CD8-positive, alpha-beta memory T cell (primary cell): ENCODE data around the gene SLFN13. TPM values are rescaled to one million over a fixed set of nuclear protein-coding genes. Genes with fewer than 3 reads are reported as not detected.
"Not testable (repeated sequence)": the region's sequence is repeated elsewhere in the genome, so short reads cannot be mapped to it uniquely, and the experiment has no call there.

Source experiments
- CTCF ChIA-PET: fragments of 350-600 bp; sonication (Branson Sonifier 250); formaldehyde crosslinking; loops from one replicate; lab custom pipeline; 2021; ENCODE audit warnings: antibody characterized with exemption; lab: Charles Lee
- POLR2A ChIA-PET: fragments of 350-600 bp; sonication (Branson Sonifier 250); formaldehyde crosslinking; loops from one replicate; lab custom pipeline; 2021; ENCODE audit warnings: antibody characterized with exemption; lab: Charles Lee
- DNase-seq, 5 donors: peaks; one replicate each; pipeline versions ENCODE4 v3.0.0 to v3.0.0-alpha.2; 2020 to 2022; ENCODE audit warnings: mixed read lengths in 1 of 5
- H3K27ac ChIP-seq: one replicate; pipeline ENCODE4 v1.7.0; 2013; ENCODE audit warnings: low read depth, mild to moderate bottlenecking, low read length, moderate library complexity
- H3K27me3 ChIP-seq: 2 replicates; pipeline ENCODE4 v1.7.0; 2013; ENCODE audit warnings: low read length, mild to moderate bottlenecking; ENCODE audit not compliant: insufficient read depth, poor library complexity, severe bottlenecking
- H3K36me3 ChIP-seq: 2 replicates; pipeline ENCODE4 v1.7.0; 2013; ENCODE audit warnings: mild to moderate bottlenecking, low read length, moderate library complexity; ENCODE audit not compliant: insufficient read depth
- H3K4me1 ChIP-seq: 2 replicates; pipeline ENCODE4 v1.7.0; 2013; ENCODE audit warnings: mild to moderate bottlenecking, low read length, moderate library complexity; ENCODE audit not compliant: insufficient read depth
- H3K4me3 ChIP-seq: 2 replicates; pipeline ENCODE4 v1.7.0; 2013; ENCODE audit warnings: mild to moderate bottlenecking, low read length
- H3K9me3 ChIP-seq: 2 replicates; pipeline ENCODE4 v1.7.0; 2013; ENCODE audit warnings: mild to moderate bottlenecking, low read length
- H3K27ac Mint-ChIP-seq, 8 donors: one replicate each; pipeline ENCODE4 v1.8.0; 2020 to 2021; ENCODE audit warnings: mixed read lengths in 8 of 8, mild to moderate bottlenecking in 6 of 8, inconsistent platforms in 3 of 8, moderate library complexity in 3 of 8
- H3K27me3 Mint-ChIP-seq, 2 donors: one replicate each; pipeline ENCODE4 v1.8.0; 2020 to 2021; ENCODE audit warnings: mixed read lengths in 2 of 2, mild to moderate bottlenecking in 1 of 2, moderate library complexity in 1 of 2
- H3K36me3 Mint-ChIP-seq, 3 donors: one replicate each; pipeline ENCODE4 v1.8.0; 2020 to 2021; ENCODE audit warnings: mixed read lengths in 3 of 3, inconsistent platforms in 1 of 3, mild to moderate bottlenecking in 1 of 3
- H3K4me1 Mint-ChIP-seq, 3 donors: one replicate each; pipeline ENCODE4 v1.8.0; 2020 to 2021; ENCODE audit warnings: mixed read lengths in 3 of 3, inconsistent platforms in 1 of 3, mild to moderate bottlenecking in 1 of 3
- H3K4me3 Mint-ChIP-seq, 7 donors: one replicate each; pipeline ENCODE4 v1.8.0; 2020 to 2021; ENCODE audit warnings: mixed read lengths in 7 of 7, mild to moderate bottlenecking in 6 of 7, moderate library complexity in 4 of 7, inconsistent platforms in 2 of 7
- H3K9me3 Mint-ChIP-seq, 5 donors: one replicate each; pipeline ENCODE4 v1.8.0; 2020 to 2022; ENCODE audit warnings: mixed read lengths in 5 of 5, mild to moderate bottlenecking in 3 of 5, moderate library complexity in 2 of 5, inconsistent platforms in 1 of 5
- polyA plus RNA-seq: library from polyadenylated mRNA; unstranded; fragments of 300-500 nt; fragmentation: Illumina TruSeq; gene quantifications from one replicate; pipeline ENCODE4 v1.2.3, GENCODE V29; 2021
- total RNA-seq, 2 experiments: library from RNA; stranded (reverse); gene quantifications; one replicate each; pipeline ENCODE4 v1.2.3, GENCODE V29; 2021

SLFN13 gene
- total and polyA plus RNA-seq, 3 experiments from 2014 or later = 7.0 to 24.4 (median 23.0) TPM

GRCh38 chr17:35454035-35454434 lies 5.5 kb upstream of the SLFN13 start:
- not testable (repeated sequence) for H3K27ac ChIP-seq, H3K36me3 ChIP-seq, H3K27me3 ChIP-seq, H3K4me1 ChIP-seq, H3K27me3 Mint-ChIP-seq, H3K4me1 Mint-ChIP-seq, H3K36me3 Mint-ChIP-seq, H3K4me3 Mint-ChIP-seq, H3K4me3 ChIP-seq, DNase-seq, H3K9me3 ChIP-seq
- POLR2A ChIA-PET = interaction anchor here (0.6 kb wide), 1 partner anchor 143 kb away, joined by 3 read pairs; no protein-coding TSS in a partner anchor
- peak overlapping the region in 3 of 8 donors; percentile 40 to 76 (median 64) for H3K27ac Mint-ChIP-seq
- H3K9me3 Mint-ChIP-seq = peaks cover 0 to 10% (median 2%) of the 10 kb centered on the region in 5 donors
- CTCF ChIA-PET = interaction anchor here (0.6 to 1.4 kb wide), 2 partner anchors 11 to 141 kb away, joined by 3 read pairs; no protein-coding TSS in a partner anchor

GRCh38 chr17:35453171-35453570 lies 4.6 kb upstream of the SLFN13 start:
- peak overlapping the region in 4 of 8 donors; percentile 4 to 17 (median 6) for H3K27ac Mint-ChIP-seq
- H3K4me1 Mint-ChIP-seq = peaks cover 3 to 10% (median 10%) of the 10 kb centered on the region in 3 donors
- Histone ChIP-seq H3K36me3 (no peaks in the 10 kb centered on the region), H3K4me1 (peaks cover 5% of the 10 kb centered on the region), H3K9me3 (no peaks in the 10 kb centered on the region), H3K27ac (no peak overlapping the region), H3K27me3 (no peaks in the 10 kb centered on the region), H3K4me3 (no peak overlapping the region)
- peak overlapping the region in 1 of 7 donors; percentile 0 for H3K4me3 Mint-ChIP-seq
- ChIA-PET CTCF (interaction anchor here (1.4 kb wide), 1 partner anchor 12 kb away, joined by 3 read pairs; no protein-coding TSS in a partner anchor), POLR2A (no interaction called here)
- peaks cover 0 to 3% (median 0%) of the 10 kb centered on the region in 5 donors for H3K9me3 Mint-ChIP-seq
- H3K36me3 Mint-ChIP-seq = peaks cover 0 to 3% (median 3%) of the 10 kb centered on the region in 3 donors
- DNase-seq = no peak
- no peaks in the 10 kb centered on the region for H3K27me3 Mint-ChIP-seq

- H3K9me3 ChIP-seq = no peaks in the 10 kb centered on the region
- H3K36me3 ChIP-seq = no peaks in the 10 kb centered on the region
- Mint-ChIP-seq H3K27ac (peak overlapping the region in 5 of 8 donors; percentile 52 to 92 (median 86)), H3K4me3 (peak overlapping the region in 6 of 7 donors; percentile 41 to 88 (median 67)), H3K9me3 (no peaks in the 10 kb centered on the region), H3K4me1 (peaks cover 14 to 28% (median 25%) of the 10 kb centered on the region in 3 donors), H3K36me3 (peaks cover 5 to 11% (median 9%) of the 10 kb centered on the region in 3 donors), H3K27me3 (no peaks in the 10 kb centered on the region)
- DNase-seq = no peak
- H3K4me1 ChIP-seq = peaks cover 13% of the 10 kb centered on the region
- ChIA-PET CTCF (interaction anchor here (0.8 to 1.9 kb wide), 2 partner anchors 38 to 84 kb away, joined by 3 to 5 read pairs; no protein-coding TSS in a partner anchor), POLR2A (no interaction called here)
- H3K27me3 ChIP-seq = no peaks in the 10 kb centered on the region
- no peak overlapping the region for H3K4me3 ChIP-seq
- no peak overlapping the region for H3K27ac ChIP-seq
Observed at GRCh38 chr17:35449371-35449931, 885 bp upstream of the SLFN13 start.

GRCh38 chr17:35448899-35449227 lies 297 bp upstream of the SLFN13 start:
- DNase-seq = no peak
- Histone ChIP-seq H3K36me3 (no peaks in the 10 kb centered on the region), H3K4me3 (peak overlapping the region; percentile 61), H3K4me1 (peaks cover 13% of the 10 kb centered on the region), H3K27me3 (no peaks in the 10 kb centered on the region), H3K9me3 (no peaks in the 10 kb centered on the region), H3K27ac (peak overlapping the region; percentile 41)
- H3K36me3 Mint-ChIP-seq = peaks cover 11 to 14% (median 13%) of the 10 kb centered on the region in 3 donors
- peaks cover 14 to 28% (median 25%) of the 10 kb centered on the region in 3 donors for H3K4me1 Mint-ChIP-seq
- H3K4me3 Mint-ChIP-seq = peak overlapping the region; percentile 73 to 96 (median 88)
- POLR2A ChIA-PET = interaction anchor here (0.6 to 1.5 kb wide), 7 partner anchors 9 to 368 kb away, joined by 3 to 9 read pairs (median 3); partner anchors contain the start of gene SLFN11
- peak overlapping the region in 7 of 8 donors; percentile 74 to 96 (median 90) for H3K27ac Mint-ChIP-seq
- H3K27me3 Mint-ChIP-seq = no peaks in the 10 kb centered on the region
- no peaks in the 10 kb centered on the region for H3K9me3 Mint-ChIP-seq
- CTCF ChIA-PET = interaction anchor here (0.8 to 1.9 kb wide), 5 partner anchors 11 to 136 kb away, joined by 3 to 8 read pairs (median 4); partner anchors contain the start of gene SLFN12L

GRCh38 chr17:35447499-35447898 lies 1.1 kb downstream of the SLFN13 start:
- CTCF ChIA-PET = interaction anchor here (1.3 to 1.7 kb wide), 5 partner anchors 12 to 91 kb away, joined by 3 to 8 read pairs (median 4); partner anchors contain the start of gene SLFN12L
- Histone ChIP-seq H3K9me3 (no peaks in the 10 kb centered on the region), H3K27ac (no peak overlapping the region), H3K27me3 (no peaks in the 10 kb centered on the region), H3K36me3 (no peaks in the 10 kb centered on the region), H3K4me1 (peaks cover 13% of the 10 kb centered on the region), H3K4me3 (peak overlapping the region; percentile 26)
- POLR2A ChIA-PET = interaction anchor here (0.5 to 1.5 kb wide), 2 partner anchors 15 to 40 kb away, joined by 4 to 8 read pairs; no protein-coding TSS in a partner anchor
- H3K4me1 Mint-ChIP-seq = peaks cover 14 to 28% (median 25%) of the 10 kb centered on the region in 3 donors
- H3K27ac Mint-ChIP-seq = peak overlapping the region; percentile 60 to 92 (median 82)
- H3K27me3 Mint-ChIP-seq = no peaks in the 10 kb centered on the region
- no peaks in the 10 kb centered on the region for H3K9me3 Mint-ChIP-seq
- DNase-seq = no peak
- H3K36me3 Mint-ChIP-seq = peaks cover 13 to 25% (median 16%) of the 10 kb centered on the region in 3 donors
- peak overlapping the region; percentile 73 to 96 (median 88) for H3K4me3 Mint-ChIP-seq

GRCh38 chr17:35438433-35438832 lies 10.1 kb downstream of the SLFN13 start:
- peaks cover 3% of the 10 kb centered on the region for H3K4me1 ChIP-seq
- POLR2A ChIA-PET = no interaction called here

GRCh38 chr17:35433075-35433894 lies 15.3 kb downstream of the SLFN13 start:
- H3K27me3 Mint-ChIP-seq = peaks cover 0 to 2% of the 10 kb centered on the region in 2 donors
- H3K36me3 ChIP-seq = no peaks in the 10 kb centered on the region
- H3K4me3 Mint-ChIP-seq = peak overlapping the region; percentile 93 to 100 (median 96)
- ChIA-PET CTCF (interaction anchor here (1.0 to 1.7 kb wide), 7 partner anchors 12 to 120 kb away, joined by 3 to 9 read pairs (median 6); no protein-coding TSS in a partner anchor), POLR2A (interaction anchor here (0.7 to 2.0 kb wide), 3 partner anchors 14 to 106 kb away, joined by 3 to 15 read pairs (median 4); no protein-coding TSS in a partner anchor)
- no peak overlapping the region for H3K27ac ChIP-seq
- H3K27me3 ChIP-seq = no peaks in the 10 kb centered on the region
- H3K27ac Mint-ChIP-seq = peak overlapping the region; percentile 87 to 100 (median 95)
- H3K4me1 ChIP-seq = peaks cover 29% of the 10 kb centered on the region
- H3K9me3 ChIP-seq = no peaks in the 10 kb centered on the region
- H3K9me3 Mint-ChIP-seq = no peaks in the 10 kb centered on the region
- peak in 3 of 5 donors; percentile 13 to 78 (median 31) for DNase-seq
- H3K4me1 Mint-ChIP-seq = peaks cover 41 to 55% (median 52%) of the 10 kb centered on the region in 3 donors
- H3K36me3 Mint-ChIP-seq = peaks cover 0 to 13% (median 0%) of the 10 kb centered on the region in 3 donors
- peak overlapping the region; percentile 87 for H3K4me3 ChIP-seq

More at GRCh38 chr17:35438433-35438832, 10.1 kb downstream of the SLFN13 start:
- Histone ChIP-seq H3K4me3 (no peak overlapping the region), H3K27ac (no peak overlapping the region), H3K9me3 (no peaks in the 10 kb centered on the region), H3K27me3 (no peaks in the 10 kb centered on the region), H3K36me3 (no peaks in the 10 kb centered on the region)
- H3K27ac Mint-ChIP-seq = peak overlapping the region in 1 of 8 donors; percentile 47
- peaks cover 0 to 2% of the 10 kb centered on the region in 2 donors for H3K27me3 Mint-ChIP-seq
- H3K36me3 Mint-ChIP-seq = peaks cover 7 to 29% (median 8%) of the 10 kb centered on the region in 3 donors
- H3K9me3 Mint-ChIP-seq = no peaks in the 10 kb centered on the region
- H3K4me3 Mint-ChIP-seq = no peak overlapping the region
- no peak for DNase-seq
- CTCF ChIA-PET = no interaction called here
- peaks cover 4 to 6% (median 5%) of the 10 kb centered on the region in 3 donors for H3K4me1 Mint-ChIP-seq
